ENCODE data around the gene NSD2. TPM values are rescaled to one million over a fixed set of nuclear protein-coding genes. Genes with fewer than 3 reads are reported as not detected.

NSD2 gene
- total RNA-seq, 1 experiment from 2014 or later = 136 TPM

GRCh38 chr4:1857931-1858330, 13.3 kb upstream of the NSD2 start:
- Histone ChIP-seq H3K4ac (ENCODE audit: low read depth, low read length) (no peak overlapping the region), H3K9me3 (ENCODE audit: control insufficient read depth, low read depth, low read length) (no peaks in the 10 kb centered on the region), H2BK15ac (ENCODE audit: low read depth, low read length) (no peak overlapping the region), H4K8ac (replicated peaks; ENCODE audit: insufficient read length, low read depth, low read length) (no peak overlapping the region), H3K23ac (ENCODE audit: insufficient read length, low read depth, low read length) (no peak overlapping the region), H2BK120ac (ENCODE audit: low read depth, low read length, poor library complexity, severe bottlenecking) (no peak overlapping the region), H3K14ac (ENCODE audit: insufficient read depth, low read length) (no peak overlapping the region), H2AFZ (ENCODE audit: low read length) (no peak overlapping the region), H2AK5ac (ENCODE audit: insufficient read length, low read length) (no peak overlapping the region), H4K91ac (ENCODE audit: insufficient read length, low read depth, low read length) (no peak overlapping the region), H3K9ac (ENCODE audit: extremely low read depth, insufficient read length, low read length) (no peak overlapping the region), H3K27me3 (ENCODE audit: insufficient read depth, low read length) (peaks cover 56% of the 10 kb centered on the region), H2BK20ac (ENCODE audit: low read depth, low read length, poor library complexity, severe bottlenecking) (no peak overlapping the region), H3K4me1 (ENCODE audit: insufficient read depth, low read length) (no peaks in the 10 kb centered on the region), H3K79me2 (ENCODE audit: insufficient read depth, low read length) (no peaks in the 10 kb centered on the region; the same call in 1 of the 2 replicates), H3K79me1 (ENCODE audit: insufficient read depth, low read depth, low read length, poor library complexity, severe bottlenecking) (no peaks in the 10 kb centered on the region), H3K27ac (ENCODE audit: insufficient read length, low read depth, low read length) (no peak overlapping the region), H4K20me1 (ENCODE audit: control insufficient read depth, insufficient read depth, insufficient read length) (peaks cover 2% of the 10 kb centered on the region), H2BK5ac (ENCODE audit: insufficient read length, low read length) (no peak overlapping the region), H3T11ph (ENCODE audit: low read length) (no peak overlapping the region), H4K5ac (ENCODE audit: insufficient read length, low read depth, low read length) (no peak overlapping the region), H3K18ac (ENCODE audit: insufficient read length, low read depth, low read length) (no peak overlapping the region), H3K56ac (ENCODE audit: insufficient read length, low read depth, low read length) (no peak overlapping the region), H2BK12ac (ENCODE audit: insufficient read length, low read depth, low read length) (no peak overlapping the region), H3K23me2 (ENCODE audit: insufficient read length, low read depth, low read length, poor library complexity, severe bottlenecking) (peaks cover 13% of the 10 kb centered on the region), H3K4me2 (ENCODE audit: insufficient read depth, insufficient read length, low read length) (no peak overlapping the region)
- Mint-ChIP-seq H3K4me3 (peak overlapping the region in 1 of 2 experiments; percentile 79; a peak in 1 of 5 replicates), H3K27ac (no peak overlapping the region), H3K9me3 (no peaks in the 10 kb centered on the region), H3K4me1 (peaks cover 6 to 21% of the 10 kb centered on the region in 2 experiments), H3K36me3 (ENCODE audit: insufficient read depth in 1 of 3, low read depth in 3 of 3) (peaks cover 4 to 5% (median 5%) of the 10 kb centered on the region in 3 experiments; a peak in 6 of 7 replicates), H3K27me3 (ENCODE audit: low read depth) (peaks cover 72% of the 10 kb centered on the region)
- TF ChIP-seq CTCF (conservative IDR thresholded peaks at IDR 0.05) = no peak
- DNase-seq = no peak
- WGBS (ENCODE audit: extremely low coverage, insufficient read length, low lambda C conversion rate) = no CpG with 5 or more reads among the region's 5 CpGs

Measured in H9 (cell line).